HUDEP-2 (cell line): Measurements from ENCODE around the gene C1S.
"Not testable (repeated sequence)": the region's sequence is repeated elsewhere in the genome, so short reads cannot be mapped to it uniquely, and the experiment has no call there.

Experiments used
- DNase-seq, 76 experiments: peaks; one replicate each; lab custom pipeline; 2025; ENCODE audit not compliant: unreplicated experiment in 76 of 76; lab: John Stamatoyannopoulos, UW

The C1S gene

DNA sequence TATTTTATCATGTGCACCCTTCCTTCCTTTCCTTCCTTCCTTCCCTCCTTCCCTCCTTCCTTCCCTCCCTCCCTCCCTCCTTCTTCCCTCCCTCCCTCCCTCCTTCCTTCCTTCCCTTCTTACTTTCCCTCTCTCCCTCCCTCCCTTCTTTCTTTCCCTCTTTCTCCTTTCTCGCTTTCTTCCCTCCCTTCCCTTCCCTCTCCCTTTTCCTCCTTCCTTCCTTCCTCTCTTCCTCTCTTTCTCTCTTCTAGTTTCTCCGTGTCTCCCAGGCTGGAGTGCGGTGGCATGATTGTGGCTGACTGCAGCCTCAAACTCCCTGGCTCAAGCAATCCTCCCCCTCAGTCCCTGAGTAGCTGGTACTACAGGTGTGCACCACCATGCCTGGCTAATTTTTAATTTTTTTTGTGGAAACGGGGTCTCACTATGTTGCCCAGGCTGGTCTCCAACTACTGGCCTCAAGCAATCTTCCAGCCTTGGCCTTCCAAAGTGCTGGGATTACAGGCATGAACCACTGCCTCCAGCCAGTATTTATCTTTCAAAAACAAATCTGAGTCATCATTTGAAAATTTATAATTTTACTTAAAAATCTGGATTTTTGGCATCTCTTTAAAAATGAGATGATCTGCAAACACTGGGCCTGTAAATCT lies 40.7 kb downstream of the C1S start:
- no peak for DNase-seq

DNA sequence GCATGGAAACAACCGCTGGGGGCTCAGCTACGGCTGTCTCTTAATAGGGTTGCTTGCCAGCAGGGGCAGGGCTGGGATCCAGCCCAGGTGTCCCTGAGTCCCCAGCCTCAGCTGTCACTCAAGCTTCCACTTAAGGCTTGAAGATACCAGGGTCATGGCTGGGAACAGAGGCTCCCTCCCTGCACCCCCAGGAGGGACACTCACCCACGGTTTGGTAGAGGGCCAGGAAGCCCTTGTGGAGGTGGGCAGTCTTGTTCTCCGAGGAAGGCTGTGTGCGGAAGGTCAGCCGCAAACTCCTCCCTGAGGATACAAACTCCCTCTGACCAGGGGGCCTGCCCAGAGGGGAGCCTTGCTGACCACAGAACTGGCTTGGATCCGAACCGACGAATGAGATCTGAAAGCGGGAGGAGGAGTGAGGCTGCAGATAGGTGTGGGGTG lies 41.2 kb downstream of the C1S start:
- DNase-seq: no peak

DNA sequence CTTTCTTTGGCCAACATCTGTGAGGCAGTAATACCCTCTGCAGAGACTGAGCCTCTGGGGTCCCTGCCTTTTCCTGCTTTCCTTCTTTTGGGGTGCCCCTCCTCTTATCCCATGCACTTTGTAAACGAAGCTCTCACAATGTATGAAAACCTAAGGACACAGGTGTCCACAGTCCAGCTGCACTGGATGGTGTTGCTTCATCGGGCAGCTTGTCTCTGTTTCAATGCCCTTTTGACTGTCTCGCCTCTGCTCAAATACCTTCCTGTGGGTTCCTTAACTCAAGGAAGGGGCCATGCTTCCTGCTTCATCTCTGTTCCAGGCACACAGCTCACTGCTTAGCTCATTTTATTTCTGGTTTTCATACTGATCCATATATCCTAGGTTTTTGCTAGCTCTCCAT lies 42.1 kb downstream of the C1S start:
- DNase-seq: no peak

DNA sequence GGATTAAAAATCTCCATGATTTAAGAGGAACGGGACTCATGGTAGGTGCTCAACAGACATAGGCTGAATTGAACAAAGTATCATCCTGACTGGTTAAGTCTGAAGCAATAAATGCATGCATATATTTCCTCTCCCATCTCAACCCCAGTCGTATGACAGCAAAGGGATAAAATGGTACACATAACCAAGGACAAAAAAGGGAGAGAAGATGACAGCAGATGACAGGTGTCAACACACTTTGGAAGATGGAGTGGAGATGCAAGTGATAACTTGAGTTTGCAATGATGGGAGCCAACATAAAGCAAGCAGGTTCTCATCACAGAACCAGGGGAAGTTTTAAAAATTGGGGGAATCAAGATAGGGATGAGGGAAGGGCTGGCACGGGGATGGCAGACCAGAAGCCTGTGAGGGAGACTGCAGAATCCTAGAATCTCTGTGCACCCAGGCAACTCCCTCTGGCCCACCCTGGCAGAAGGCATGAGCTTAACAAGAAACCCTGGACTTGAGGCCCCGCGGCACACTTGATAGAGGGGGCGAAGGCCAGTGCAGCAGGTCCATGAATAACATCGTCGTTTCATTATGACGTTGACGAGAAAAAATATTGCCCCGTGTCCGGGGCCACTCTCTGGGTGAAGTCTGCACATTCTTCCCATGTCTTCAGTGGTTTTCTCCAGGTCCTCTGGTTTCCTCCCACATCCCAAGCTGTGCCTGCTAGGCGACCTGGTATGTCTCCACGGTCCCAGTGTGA lies 43.5 kb downstream of the C1S start:
- DNase-seq: no peak

DNA sequence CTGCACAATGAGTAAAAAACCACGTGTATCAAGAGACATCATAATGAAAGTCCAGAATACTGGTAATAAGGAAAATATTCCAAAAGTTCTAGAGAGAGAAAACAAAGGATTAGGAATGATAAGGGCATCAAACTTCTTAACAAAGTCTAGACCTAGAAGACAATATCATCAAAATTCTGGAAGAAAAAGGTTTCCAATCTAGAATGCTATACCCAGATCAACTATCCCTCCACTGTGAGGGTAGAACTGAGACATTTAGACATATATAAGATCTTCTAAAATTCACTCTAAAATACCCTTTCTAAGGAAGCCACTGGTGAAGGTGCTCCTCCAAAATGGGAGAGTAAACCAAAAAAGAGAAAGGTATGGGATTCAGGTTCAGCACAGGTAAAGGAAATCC lies 45.6 kb downstream of the C1S start:
- DNase-seq: peak in 1 of 76 experiments; percentile 7

DNA sequence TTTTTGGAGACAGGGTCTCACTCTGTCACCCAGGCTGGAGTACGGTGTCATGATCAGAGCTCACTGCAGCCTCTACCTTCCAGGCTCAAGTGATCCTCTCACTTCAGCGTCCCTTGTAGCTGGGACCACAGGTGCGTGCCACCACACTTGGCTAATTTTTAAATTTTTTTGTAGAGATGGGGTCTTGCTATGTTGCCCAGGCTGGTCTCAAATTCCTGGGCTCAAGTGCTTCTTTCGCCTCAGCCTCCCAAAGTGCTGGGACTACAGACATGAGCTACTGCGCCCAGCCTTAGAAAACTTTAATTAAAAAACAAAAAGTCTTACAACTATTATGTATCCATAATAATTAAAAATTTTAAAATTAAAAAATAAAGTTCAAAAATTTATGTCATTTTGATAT lies 46.7 kb downstream of the C1S start:
- DNase-seq: not testable (repeated sequence)

DNA sequence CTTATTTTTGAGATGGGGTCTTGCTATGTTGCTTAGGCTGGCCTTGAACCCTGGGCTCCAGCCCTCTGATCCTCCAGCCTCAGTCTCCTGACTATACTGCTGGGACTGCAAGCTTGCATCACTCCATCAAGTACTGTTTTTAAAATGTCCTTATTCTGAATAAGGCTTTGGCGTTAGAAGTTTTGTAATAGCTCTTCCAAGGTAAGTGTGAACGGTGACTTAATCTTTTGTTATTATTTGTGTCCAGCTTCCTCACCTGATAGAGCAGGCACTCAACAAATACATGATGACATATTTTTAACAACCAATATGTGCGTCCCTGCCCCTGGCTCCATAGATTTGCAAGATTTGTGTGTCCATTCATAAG lies 47.1 kb downstream of the C1S start:
- DNase-seq: peak in 1 of 76 experiments; percentile 7

DNA sequence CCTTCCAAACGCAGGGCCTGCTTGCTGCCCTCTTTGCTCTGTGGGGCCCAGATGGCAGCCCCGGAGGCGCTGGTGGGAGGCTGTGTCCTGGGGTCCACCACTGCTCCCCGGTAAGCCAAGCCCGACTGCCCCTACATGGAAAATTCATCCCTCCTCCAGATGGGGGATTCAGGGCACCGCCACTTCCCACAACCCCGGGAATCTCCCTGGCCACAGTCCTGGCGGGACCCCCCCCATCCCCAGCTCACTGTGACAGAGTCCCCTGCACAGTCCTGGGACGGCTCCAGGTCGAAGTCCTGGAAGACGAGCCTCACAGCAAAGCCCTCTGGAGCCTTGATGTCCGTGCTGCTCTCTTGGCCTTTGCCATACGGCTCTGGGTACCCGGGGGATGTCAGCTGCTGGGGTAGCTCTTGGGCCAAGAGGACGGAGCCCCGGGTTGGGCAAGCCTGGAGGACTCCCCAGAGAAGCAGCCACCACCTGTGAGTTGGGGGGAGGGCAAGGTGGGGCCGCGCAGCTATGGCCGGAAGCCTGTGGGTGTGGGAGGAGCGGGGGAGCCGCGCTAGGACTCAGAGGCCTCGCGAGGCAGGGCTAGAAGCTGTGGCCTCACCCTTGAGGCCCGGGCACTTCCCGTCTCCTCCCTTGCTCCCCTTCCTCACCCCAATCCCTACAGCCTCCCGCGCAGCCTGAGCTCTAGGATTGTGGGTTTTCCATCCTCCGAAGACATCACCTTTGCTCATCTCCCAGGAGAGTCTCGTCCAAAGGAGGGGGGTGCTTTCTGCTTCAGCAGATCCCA lies 47.7 kb downstream of the C1S start:
- DNase-seq: peak in 72 of 76 experiments; percentile 6 to 79 (median 59)

DNA sequence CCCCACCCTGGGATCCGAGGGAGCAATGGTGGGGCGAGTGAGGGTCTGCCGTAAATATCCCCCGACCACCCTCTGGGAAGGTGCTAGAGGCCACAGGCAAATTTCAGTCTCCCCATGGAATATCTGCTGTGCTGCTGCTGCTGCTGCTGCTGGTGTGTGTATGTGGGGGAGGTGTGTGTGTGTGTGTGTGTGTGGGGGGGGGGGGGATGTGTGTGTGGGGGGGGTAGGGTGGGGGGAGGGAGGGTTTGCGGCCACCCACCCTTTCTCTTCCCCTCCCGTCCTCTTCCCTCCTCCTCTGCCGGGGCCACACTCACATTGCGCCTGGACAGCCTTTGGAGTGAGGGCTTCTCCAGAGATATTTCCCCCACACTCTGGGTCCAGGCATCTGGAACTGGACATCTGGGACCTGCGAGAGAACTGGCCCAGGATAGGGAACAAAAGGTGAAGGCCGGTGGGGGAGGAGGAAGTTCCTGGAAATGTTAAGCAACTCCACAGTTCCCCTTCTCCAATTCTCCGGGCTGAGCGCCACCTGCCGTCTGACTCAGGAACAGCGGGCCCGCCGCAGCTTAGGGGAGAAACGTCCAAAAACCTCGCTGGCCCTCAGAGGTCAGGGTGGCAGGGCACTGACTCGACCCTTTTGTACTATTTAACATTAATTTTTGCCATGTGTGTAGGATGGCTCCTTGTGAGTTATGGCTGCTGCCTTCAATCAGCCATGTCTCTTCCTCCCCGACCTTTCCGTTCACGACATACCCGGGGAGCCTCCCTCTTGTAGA lies 48.5 kb downstream of the C1S start, which contains the start of gene C1RL:
TSS of gene C1RL (minus strand) at position 419 of the 776 bp plus-strand sequence. CDS start at position 385, 34 bp downstream.
- DNase-seq: peak in 73 of 76 experiments; percentile 12 to 88 (median 67)

DNA sequence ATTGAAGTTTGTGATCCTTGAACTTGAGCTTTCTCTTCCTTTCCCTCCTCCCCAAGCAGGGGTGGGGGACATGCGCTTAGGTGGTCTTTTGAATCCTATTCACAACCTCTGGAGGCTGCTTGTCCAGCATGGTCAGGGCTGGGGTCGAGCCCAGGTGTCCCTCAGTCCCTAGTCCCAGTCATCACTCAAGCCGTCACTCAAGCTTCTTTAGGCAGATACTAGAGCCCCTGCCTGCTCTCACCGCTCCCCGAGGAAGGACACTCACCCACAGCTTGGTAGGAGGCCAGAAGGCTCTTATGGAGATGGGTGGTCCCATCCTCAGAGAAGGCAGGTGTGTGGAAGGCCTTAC lies 49.0 kb downstream of the C1S start:
- no peak for DNase-seq

DNA sequence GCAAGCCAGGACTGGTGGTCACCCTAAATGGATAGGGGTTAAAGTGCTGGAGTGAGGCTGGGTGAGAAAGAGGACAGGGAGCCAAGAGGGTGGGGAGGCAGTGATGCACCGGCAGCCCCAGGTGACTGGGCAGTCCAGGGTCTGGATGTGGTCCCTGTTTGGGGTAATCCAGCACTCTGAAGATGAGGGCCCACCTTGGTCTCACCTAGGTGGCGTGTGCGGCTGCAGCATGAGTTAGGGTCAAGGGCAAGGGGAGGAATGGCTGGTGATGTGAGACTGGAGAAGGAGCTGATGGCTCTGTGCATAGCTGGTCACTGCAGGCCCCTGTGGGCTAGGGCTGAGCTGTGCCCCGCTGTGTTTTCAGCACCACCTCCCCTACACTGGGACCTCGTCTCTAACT lies 50.1 kb downstream of the C1S start:
- no peak for DNase-seq

DNA sequence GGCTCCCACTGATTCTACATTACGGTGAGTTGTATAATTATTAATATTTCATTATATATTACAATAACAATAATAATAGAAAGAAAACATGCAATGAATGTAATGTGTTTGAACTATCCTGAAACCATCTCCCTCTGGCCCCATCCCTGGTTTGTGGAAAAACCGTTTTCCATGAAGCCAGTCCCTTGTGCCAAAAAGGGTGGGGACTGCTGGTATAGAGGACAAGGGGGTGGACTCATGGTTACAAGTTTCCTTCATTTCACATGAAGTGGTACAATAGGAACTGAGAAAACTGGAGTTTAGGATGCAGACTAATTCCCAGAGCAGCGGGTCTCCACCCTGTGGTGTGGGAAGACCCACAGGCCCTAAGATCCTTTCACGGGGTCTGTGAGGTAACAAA lies 51.5 kb downstream of the C1S start:
- no peak for DNase-seq

DNA sequence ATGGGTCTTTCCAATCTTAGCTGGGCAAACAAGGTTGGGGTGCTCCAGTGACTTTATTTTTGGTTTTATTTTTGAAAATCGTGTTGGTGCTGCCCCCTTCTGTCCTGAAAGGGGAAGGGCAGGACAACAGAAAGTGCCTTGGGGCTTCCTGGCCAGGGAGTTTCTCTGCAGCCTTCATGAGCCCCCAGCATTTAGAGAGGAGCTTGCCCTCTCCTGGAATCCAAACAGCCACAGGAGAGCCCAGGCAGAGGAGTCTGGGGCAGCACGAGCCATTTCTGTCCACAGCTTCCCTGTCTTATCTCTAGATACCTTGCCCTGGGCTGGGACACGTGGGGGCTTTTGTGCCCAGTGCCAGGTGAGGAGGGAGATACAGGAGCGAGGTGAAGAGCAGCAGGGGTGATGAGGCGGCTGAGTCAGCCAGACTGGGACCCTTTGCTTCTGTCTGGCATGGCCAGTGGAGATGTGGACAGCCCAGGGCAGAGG lies 52.9 kb downstream of the C1S start:
- DNase-seq: peak in 22 of 76 experiments; percentile 7 to 50 (median 20)

DNA sequence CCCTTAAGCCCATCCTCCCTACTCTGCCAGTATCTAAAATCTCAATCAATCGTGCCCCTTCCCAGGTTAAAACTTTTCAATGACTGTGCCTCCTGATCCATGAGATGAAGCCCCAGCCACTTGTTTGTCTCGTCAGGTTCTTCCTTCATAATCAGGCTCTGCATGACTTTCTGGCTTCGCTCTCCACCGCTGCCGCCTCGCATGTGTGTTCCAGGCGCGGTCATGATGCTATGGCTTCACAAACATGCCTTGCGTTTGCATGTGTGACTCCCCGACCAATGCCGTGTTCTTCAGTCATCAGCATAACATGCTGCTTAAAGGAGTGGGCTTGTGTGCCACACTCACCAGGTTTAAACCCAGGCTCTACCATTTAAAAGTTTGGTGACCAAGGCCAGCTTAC lies 53.5 kb downstream of the C1S start:
- no peak for DNase-seq

DNA sequence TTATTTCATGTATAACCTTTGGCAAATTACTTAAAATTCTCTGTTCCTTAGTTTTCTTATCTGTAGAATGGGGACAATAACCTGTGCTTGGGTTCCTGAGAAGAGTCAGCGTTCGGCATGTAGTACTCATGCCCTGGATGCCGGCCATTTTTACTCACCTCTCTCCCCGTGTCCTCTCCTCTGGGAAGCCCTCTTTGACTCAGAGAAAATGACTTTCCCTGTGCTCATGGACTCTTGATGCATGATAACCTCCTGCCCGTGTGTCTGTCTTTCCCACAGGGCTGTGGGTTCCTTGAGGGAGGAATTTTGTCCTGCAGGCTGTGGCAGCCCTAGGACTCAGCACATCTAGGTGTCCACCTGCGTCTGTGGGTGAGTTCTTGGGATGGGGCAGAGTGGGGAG lies 54.3 kb downstream of the C1S start:
- DNase-seq: no peak

DNA sequence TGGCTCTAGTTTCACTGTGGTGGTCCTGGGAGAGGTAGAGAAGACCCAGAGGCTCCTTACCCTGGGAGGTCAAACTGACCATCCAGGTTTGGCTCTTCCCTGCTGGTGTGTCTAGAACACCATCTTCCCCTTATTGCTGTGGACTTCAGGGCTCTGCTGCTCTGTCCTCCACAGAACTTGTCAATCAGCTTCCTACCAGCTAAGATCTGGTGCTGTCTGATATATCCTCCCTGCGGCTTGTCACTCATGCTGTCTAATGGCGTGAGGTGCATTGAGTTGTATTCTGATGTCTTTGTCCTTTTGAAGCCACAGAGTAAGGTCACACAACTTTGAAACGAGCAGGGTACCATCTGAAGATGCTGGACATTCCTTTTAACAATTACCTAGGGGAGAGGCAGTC lies 55.7 kb downstream of the C1S start:
- DNase-seq: no peak

DNA sequence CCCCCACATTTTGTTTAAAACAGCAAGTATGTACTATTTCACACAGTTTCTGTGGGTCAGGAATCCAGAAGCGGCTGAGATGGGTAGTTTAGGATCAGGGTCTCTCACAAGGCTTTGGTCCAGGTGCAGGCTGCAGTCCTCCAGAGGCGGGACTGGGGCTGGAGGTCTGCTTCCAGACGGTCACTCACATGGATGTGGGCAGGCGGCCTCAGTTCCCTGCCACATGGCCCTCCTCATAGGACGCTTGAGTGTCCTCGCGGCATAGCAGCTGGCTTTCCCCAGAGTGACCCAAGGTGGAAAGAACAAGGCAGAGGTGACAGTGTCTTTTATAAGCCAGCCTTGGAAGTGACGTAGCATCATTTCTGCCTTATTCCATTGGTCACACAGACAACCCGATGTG lies 56.4 kb downstream of the C1S start:
- no peak for DNase-seq

DNA sequence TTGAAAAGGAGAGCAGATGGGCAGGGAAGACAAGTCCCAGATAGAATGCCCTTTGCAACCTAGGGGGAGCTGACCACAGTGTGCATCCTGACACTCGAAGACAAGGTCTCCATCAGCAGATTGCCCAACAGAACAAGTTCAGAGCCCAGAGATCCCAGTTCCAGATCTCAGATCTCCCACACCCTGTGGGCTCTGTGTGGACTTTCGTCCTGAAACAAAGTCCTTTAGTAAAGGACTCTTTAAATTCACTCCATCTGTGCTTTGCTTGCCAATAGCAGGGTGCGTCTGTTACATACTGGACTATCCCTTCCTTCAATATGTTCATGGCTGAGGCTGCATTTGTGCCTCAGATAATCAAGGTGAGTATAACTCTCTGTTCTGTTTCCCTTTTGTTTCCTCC lies 57.2 kb downstream of the C1S start:
- DNase-seq: no peak

DNA sequence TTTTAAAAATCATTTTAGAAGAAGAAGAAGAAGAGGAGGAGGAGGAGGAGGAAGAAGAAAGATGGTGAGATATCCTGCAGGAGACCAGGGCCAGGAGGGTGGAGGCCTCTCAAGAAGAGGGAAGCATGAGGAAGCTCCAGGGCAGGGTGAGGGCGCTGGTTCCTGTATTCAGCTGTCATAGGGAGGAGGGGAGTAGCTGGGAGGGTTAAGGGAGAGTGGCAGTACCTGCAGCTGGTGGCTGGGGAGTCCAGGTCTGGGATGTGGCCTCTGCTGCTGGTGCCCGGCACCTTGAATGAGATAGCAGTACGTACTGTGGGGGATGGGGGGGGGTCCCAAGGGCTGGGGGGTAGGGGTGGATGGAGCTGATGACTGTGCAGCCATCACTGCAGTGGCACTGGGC lies 58.4 kb downstream of the C1S start:
- DNase-seq: no peak

DNA sequence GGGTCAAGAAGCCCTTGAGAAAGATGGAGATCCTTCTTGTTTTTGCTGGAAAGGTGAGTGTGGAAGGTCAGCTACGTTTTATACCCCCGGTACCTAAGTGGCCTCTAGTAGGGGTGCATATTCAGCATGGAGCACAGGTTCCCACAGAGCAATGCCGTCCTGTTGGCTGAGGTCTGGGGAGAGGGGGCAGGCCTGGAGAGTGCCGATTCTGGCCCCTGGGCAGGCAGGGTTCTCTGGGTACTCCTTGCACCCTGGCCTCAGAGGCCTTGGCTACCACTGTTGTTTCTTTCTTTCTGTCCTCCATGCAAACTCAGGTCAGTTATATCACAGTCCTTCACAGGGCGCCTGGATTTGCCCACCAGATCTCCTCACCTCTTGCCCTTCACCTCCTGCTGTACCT lies 59.6 kb downstream of the C1S start:
- DNase-seq: no peak
